ENCODE data around the gene HNF4A.
A peak's percentile ranks its signal among the peaks of the same experiment; 100 is the strongest.
"Not testable (repeated sequence)": the region's sequence is repeated elsewhere in the genome, so short reads cannot be mapped to it uniquely, and the experiment has no call there.

Gene HNF4A

GRCh38 chr20:44467289-44467883 is 111.9 kb downstream of the HNF4A start:
- Histone ChIP-seq H3K36me3 (ENCODE audit: control insufficient read depth, insufficient read depth, low read length) (no peaks in the 10 kb centered on the region), H3K27me3 (ENCODE audit: control insufficient read depth, insufficient read depth, low read length) (no peaks in the 10 kb centered on the region), H3K4me3 (ENCODE audit: low read length) (no peak overlapping the region), H3K9ac (ENCODE audit: low read length) (no peak overlapping the region), H3K9me3 (ENCODE audit: control insufficient read depth, low read length) (no peaks in the 10 kb centered on the region), H3K4me1 (ENCODE audit: control insufficient read depth, insufficient read depth, low read length) (no peaks in the 10 kb centered on the region)

- Histone ChIP-seq H3K27me3 (ENCODE audit: control insufficient read depth, insufficient read depth, low read length) (no peaks in the 10 kb centered on the region), H3K9me3 (ENCODE audit: control insufficient read depth, low read length) (no peaks in the 10 kb centered on the region), H3K9ac (ENCODE audit: low read length) (no peak overlapping the region), H3K36me3 (ENCODE audit: control insufficient read depth, insufficient read depth, low read length) (no peaks in the 10 kb centered on the region), H3K4me1 (ENCODE audit: control insufficient read depth, insufficient read depth, low read length) (no peaks in the 10 kb centered on the region), H3K4me3 (ENCODE audit: low read length) (no peak overlapping the region)
Measured at GRCh38 chr20:44468044-44468782, 112.7 kb downstream of the HNF4A start.

- Histone ChIP-seq H3K9ac (ENCODE audit: low read length) (no peak overlapping the region), H3K4me3 (ENCODE audit: low read length) (no peak overlapping the region), H3K36me3 (ENCODE audit: control insufficient read depth, insufficient read depth, low read length) (no peaks in the 10 kb centered on the region), H3K27me3 (ENCODE audit: control insufficient read depth, insufficient read depth, low read length) (no peaks in the 10 kb centered on the region), H3K9me3 (ENCODE audit: control insufficient read depth, low read length) (no peaks in the 10 kb centered on the region), H3K4me1 (ENCODE audit: control insufficient read depth, insufficient read depth, low read length) (peaks cover 3% of the 10 kb centered on the region)
Measured at GRCh38 chr20:44470327-44470726, 114.8 kb downstream of the HNF4A start.

- no peaks in the 10 kb centered on the region for H3K27me3 ChIP-seq (ENCODE audit: control insufficient read depth, insufficient read depth, low read length)
- H3K9me3 ChIP-seq (ENCODE audit: control insufficient read depth, low read length), result no peaks in the 10 kb centered on the region
- H3K9ac ChIP-seq (ENCODE audit: low read length), result no peak overlapping the region
- peaks cover 12% of the 10 kb centered on the region for H3K4me1 ChIP-seq (ENCODE audit: control insufficient read depth, insufficient read depth, low read length)
- no peak overlapping the region for H3K4me3 ChIP-seq (ENCODE audit: low read length)
- H3K36me3 ChIP-seq (ENCODE audit: control insufficient read depth, insufficient read depth, low read length), result no peaks in the 10 kb centered on the region
Measured at GRCh38 chr20:44471481-44471882, 116.0 kb downstream of the HNF4A start.

- H3K9ac ChIP-seq (ENCODE audit: low read length); H3K9me3 ChIP-seq (ENCODE audit: control insufficient read depth, low read length): not testable (repeated sequence)
- H3K4me1 ChIP-seq (ENCODE audit: control insufficient read depth, insufficient read depth, low read length), result peaks cover 14% of the 10 kb centered on the region
Measured at GRCh38 chr20:44472283-44472682, 116.8 kb downstream of the HNF4A start.

GRCh38 chr20:44475372-44475693 is 119.8 kb downstream of the HNF4A start:
- peaks cover 14% of the 10 kb centered on the region for H3K4me1 ChIP-seq (ENCODE audit: control insufficient read depth, insufficient read depth, low read length)
- H3K27me3 ChIP-seq (ENCODE audit: control insufficient read depth, insufficient read depth, low read length), result no peaks in the 10 kb centered on the region
- no peaks in the 10 kb centered on the region for H3K36me3 ChIP-seq (ENCODE audit: control insufficient read depth, insufficient read depth, low read length)
- H3K9me3 ChIP-seq (ENCODE audit: control insufficient read depth, low read length), result no peaks in the 10 kb centered on the region
- peak overlapping the region; percentile 95 for H3K4me3 ChIP-seq (ENCODE audit: low read length)
- peak overlapping the region; percentile 99 for H3K9ac ChIP-seq (ENCODE audit: low read length)

More at GRCh38 chr20:44472283-44472682, 116.8 kb downstream of the HNF4A start:
- H3K36me3 ChIP-seq (ENCODE audit: control insufficient read depth, insufficient read depth, low read length); H3K27me3 ChIP-seq (ENCODE audit: control insufficient read depth, insufficient read depth, low read length); H3K4me3 ChIP-seq (ENCODE audit: low read length): not testable (repeated sequence)

GRCh38 chr20:44475694-44476560 is 120.4 kb downstream of the HNF4A start, which contains the start of gene TTPAL:
Gene TTPAL (plus strand): TSS chr20:44475874. CDS start chr20:44480000, 4,126 bp downstream.
- no peaks in the 10 kb centered on the region for H3K27me3 ChIP-seq (ENCODE audit: control insufficient read depth, insufficient read depth, low read length)
- no peaks in the 10 kb centered on the region for H3K36me3 ChIP-seq (ENCODE audit: control insufficient read depth, insufficient read depth, low read length)
- H3K4me1 ChIP-seq (ENCODE audit: control insufficient read depth, insufficient read depth, low read length), result peaks cover 14% of the 10 kb centered on the region
- peak within 1 kb of the TSS; percentile 99 for H3K9ac ChIP-seq (ENCODE audit: low read length)
- no peaks in the 10 kb centered on the region for H3K9me3 ChIP-seq (ENCODE audit: control insufficient read depth, low read length)
- peak within 1 kb of the TSS; percentile 95 for H3K4me3 ChIP-seq (ENCODE audit: low read length)

- Histone ChIP-seq H3K9ac (ENCODE audit: low read length) (no peak overlapping the region), H3K27me3 (ENCODE audit: control insufficient read depth, insufficient read depth, low read length) (no peaks in the 10 kb centered on the region), H3K4me3 (ENCODE audit: low read length) (no peak overlapping the region), H3K36me3 (ENCODE audit: control insufficient read depth, insufficient read depth, low read length) (no peaks in the 10 kb centered on the region), H3K4me1 (ENCODE audit: control insufficient read depth, insufficient read depth, low read length) (peaks cover 14% of the 10 kb centered on the region), H3K9me3 (ENCODE audit: control insufficient read depth, low read length) (no peaks in the 10 kb centered on the region)
Measured at GRCh38 chr20:44477151-44477550, 121.7 kb downstream of the HNF4A start.

- H3K27me3 ChIP-seq (ENCODE audit: control insufficient read depth, insufficient read depth, low read length), result no peaks in the 10 kb centered on the region
- no peaks in the 10 kb centered on the region for H3K9me3 ChIP-seq (ENCODE audit: control insufficient read depth, low read length)
- H3K4me1 ChIP-seq (ENCODE audit: control insufficient read depth, insufficient read depth, low read length), result peaks cover 14% of the 10 kb centered on the region
- no peak overlapping the region for H3K4me3 ChIP-seq (ENCODE audit: low read length)
- peaks cover 2% of the 10 kb centered on the region for H3K36me3 ChIP-seq (ENCODE audit: control insufficient read depth, insufficient read depth, low read length)
- H3K9ac ChIP-seq (ENCODE audit: low read length), result no peak overlapping the region
Measured at GRCh38 chr20:44478206-44478605, 122.7 kb downstream of the HNF4A start.

GRCh38 chr20:44479643-44480042 is 124.1 kb downstream of the HNF4A start:
- Histone ChIP-seq H3K27me3 (ENCODE audit: control insufficient read depth, insufficient read depth, low read length) (no peaks in the 10 kb centered on the region), H3K4me3 (ENCODE audit: low read length) (no peak overlapping the region), H3K9ac (ENCODE audit: low read length) (no peak overlapping the region), H3K4me1 (ENCODE audit: control insufficient read depth, insufficient read depth, low read length) (peaks cover 14% of the 10 kb centered on the region), H3K36me3 (ENCODE audit: control insufficient read depth, insufficient read depth, low read length) (peaks cover 4% of the 10 kb centered on the region), H3K9me3 (ENCODE audit: control insufficient read depth, low read length) (no peaks in the 10 kb centered on the region)

GRCh38 chr20:44480097-44480496 is 124.6 kb downstream of the HNF4A start:
- H3K4me3 ChIP-seq (ENCODE audit: low read length), result no peak overlapping the region
- peaks cover 12% of the 10 kb centered on the region for H3K4me1 ChIP-seq (ENCODE audit: control insufficient read depth, insufficient read depth, low read length)
- no peaks in the 10 kb centered on the region for H3K27me3 ChIP-seq (ENCODE audit: control insufficient read depth, insufficient read depth, low read length)
- H3K9ac ChIP-seq (ENCODE audit: low read length), result no peak overlapping the region
- peaks cover 4% of the 10 kb centered on the region for H3K36me3 ChIP-seq (ENCODE audit: control insufficient read depth, insufficient read depth, low read length)
- H3K9me3 ChIP-seq (ENCODE audit: control insufficient read depth, low read length), result no peaks in the 10 kb centered on the region
